NCI-H82 treated with DMSO at 0.1 percent for 48 hours (cell line): ENCODE results near the gene TSSK6.

Experiments
- DNase-seq: peaks from one replicate; lab custom pipeline; 2025; ENCODE audit not compliant: unreplicated experiment; lab: John Stamatoyannopoulos, UW

Gene TSSK6

GRCh38 chr19:19544954-19545591 lies 29.7 kb upstream of the TSSK6 start:
- DNase-seq, result no peak

GRCh38 chr19:19544257-19544953 lies 29.1 kb upstream of the TSSK6 start:
- no peak for DNase-seq

GRCh38 chr19:19543640-19544039 lies 28.3 kb upstream of the TSSK6 start:
- no peak for DNase-seq

- DNase-seq, result no peak
Measured at GRCh38 chr19:19543101-19543500, 27.8 kb upstream of the TSSK6 start.

- DNase-seq, result no peak
Measured at GRCh38 chr19:19542507-19542906, 27.2 kb upstream of the TSSK6 start.

- DNase-seq, result no peak
Measured at GRCh38 chr19:19541616-19542015, 26.3 kb upstream of the TSSK6 start.

- DNase-seq, result peak; percentile 54
Measured at GRCh38 chr19:19540715-19541515, 25.6 kb upstream of the TSSK6 start.

- DNase-seq, result peak; percentile 36
Measured at GRCh38 chr19:19540064-19540714, 24.8 kb upstream of the TSSK6 start.

GRCh38 chr19:19539698-19540063 lies 24.3 kb upstream of the TSSK6 start:
- no peak for DNase-seq

GRCh38 chr19:19538785-19539166 lies 23.4 kb upstream of the TSSK6 start:
- DNase-seq, result no peak

GRCh38 chr19:19538061-19538784 lies 22.9 kb upstream of the TSSK6 start, which contains the start of gene CILP2:
TSS of gene CILP2 (plus strand) at chr19:19538265. CDS start at chr19:19538350, 85 bp downstream.
- DNase-seq, result peak; percentile 31

- DNase-seq, result no peak
Measured at GRCh38 chr19:19537075-19538048, 22.0 kb upstream of the TSSK6 start.

GRCh38 chr19:19535311-19536191 lies 20.2 kb upstream of the TSSK6 start:
- DNase-seq, result no peak

- DNase-seq, result no peak
Measured at GRCh38 chr19:19534556-19535265, 19.4 kb upstream of the TSSK6 start.

GRCh38 chr19:19533841-19534240 lies 18.5 kb upstream of the TSSK6 start:
- DNase-seq, result peak; percentile 58

- DNase-seq, result no peak
Measured at GRCh38 chr19:19532806-19533701, 17.7 kb upstream of the TSSK6 start.
